IMR-90 (cell line): ENCODE data around the gene DLK2.

Experiments
- BHLHE40 ChIP-seq: fragments of 150-350 bp; IDR thresholded peaks from 2 replicates; pipeline ENCODE4 v1.6.1; 2016; ENCODE audit warnings: mild to moderate bottlenecking, low read depth, low read length
- CEBPB ChIP-seq: IDR thresholded peaks from 2 replicates; pipeline ENCODE4 v1.6.1; 2012; ENCODE audit warnings: low read depth, low read length, improper control_type of control experiment
- CTCF ChIP-seq: conservative IDR thresholded peaks from 2 replicates; pipeline ENCODE4 v1.5.1; 2012; ENCODE audit warnings: mild to moderate bottlenecking, low read depth, low read length, improper control_type of control experiment
- MAFK ChIP-seq: IDR thresholded peaks from 2 replicates; pipeline ENCODE4 v1.6.1; 2012; ENCODE audit warnings: low read depth, low read length, improper control_type of control experiment
- POLR2A ChIP-seq: IDR thresholded peaks from 2 replicates; pipeline ENCODE4 v1.6.1; 2012; ENCODE audit warnings: mild to moderate bottlenecking, low read depth, low read length
- RAD21 ChIP-seq: IDR thresholded peaks from 2 replicates; pipeline ENCODE4 v1.6.1; 2012; ENCODE audit warnings: low read length, improper control_type of control experiment
- RCOR1 ChIP-seq: IDR thresholded peaks from 2 replicates; pipeline ENCODE4 v1.6.1; 2012; ENCODE audit warnings: mild to moderate bottlenecking, low read length, improper control_type of control experiment; ENCODE audit not compliant: insufficient replicate concordance
- SMC3 ChIP-seq: fragments of 150-350 bp; IDR thresholded peaks from 2 replicates; pipeline ENCODE4 v1.6.1; 2016; ENCODE audit warnings: low read depth, mild to moderate bottlenecking, antibody characterized with exemption, low read length, moderate library complexity

GRCh38 chr6:43402820-43403219, 52.5 kb downstream of the DLK2 start:
- TF ChIP-seq CTCF (no peak), POLR2A (no peak), BHLHE40 (no peak), SMC3 (no peak), RAD21 (no peak), MAFK (no peak), RCOR1 (no peak), CEBPB (no peak)
